HCT116 (cell line): ENCODE results near the gene PLB1.

Experiments used
- ATF3 ChIP-seq: IDR thresholded peaks from 2 replicates; pipeline ENCODE4 v1.6.1; 2012
- CEBPB ChIP-seq: IDR thresholded peaks from 2 replicates; pipeline ENCODE4 v1.6.1; 2012; ENCODE audit warnings: low read depth
- EZH2 ChIP-seq: fragments of 200-600 bp; sonication (generic); IDR thresholded peaks from 2 replicates; pipeline ENCODE4 v1.6.1; 2017; ENCODE audit warnings: antibody characterized with exemption, mixed run types
- EZH2phosphoT487 ChIP-seq: fragments of 200-600 bp; IDR thresholded peaks from 2 replicates; pipeline ENCODE4 v1.6.1; 2018; ENCODE audit warnings: antibody characterized with exemption, borderline replicate concordance
- JUND ChIP-seq: IDR thresholded peaks from 2 replicates; pipeline ENCODE4 v1.6.1; 2012
- POLR2A ChIP-seq: IDR thresholded peaks from 2 replicates; pipeline ENCODE4 v1.7.0; 2011; ENCODE audit warnings: borderline replicate concordance; ENCODE audit not compliant: insufficient read depth, insufficient read length; ENCODE audit errors: extremely low read depth
- POLR2AphosphoS5 ChIP-seq: IDR thresholded peaks from 2 replicates; pipeline ENCODE4 v1.6.1; 2011; ENCODE audit warnings: mild to moderate bottlenecking, low read depth, low read length, moderate library complexity
- REST ChIP-seq: IDR thresholded peaks from 2 replicates; pipeline ENCODE4 v1.6.1; 2012; ENCODE audit warnings: low read depth
- SP1 ChIP-seq: IDR thresholded peaks from 2 replicates; pipeline ENCODE4 v1.6.1; 2012; ENCODE audit warnings: low read depth
- SRF ChIP-seq: IDR thresholded peaks from 2 replicates; pipeline ENCODE4 v1.6.1; 2012; ENCODE audit warnings: low read depth
- TCF7L2 ChIP-seq: IDR thresholded peaks from 2 replicates; pipeline ENCODE4 v1.7.0; 2011; ENCODE audit warnings: borderline replicate concordance, inconsistent platforms; ENCODE audit not compliant: insufficient read depth, insufficient read length; ENCODE audit errors: extremely low read depth
- ZFX ChIP-seq: fragments of 450-650 bp; IDR thresholded peaks from 2 replicates; pipeline ENCODE4 v1.6.1; 2017
- TF ChIP-seq, protein P1 (sequence below), 3 experiments: fragments of 200-600 bp in 1 of 3; sonication (generic) in 1 of 3; IDR thresholded peaks in 2 of 3; conservative IDR thresholded peaks in 1 of 3; 2 replicates each; pipeline ENCODE4 v1.5.1; 2012 to 2017; ENCODE audit warnings: low read depth in 2 of 3, low read length in 2 of 3, antibody characterized with exemption in 1 of 3, borderline replicate concordance in 1 of 3, control low read depth in 1 of 3, mild to moderate bottlenecking in 1 of 3, mixed read lengths in 1 of 3, mixed run types in 1 of 3, moderate library complexity in 1 of 3; ENCODE audit not compliant: insufficient read depth in 1 of 3
- TF ChIP-seq, protein P2 (sequence below): IDR thresholded peaks from 2 replicates; pipeline ENCODE4 v1.6.1; 2012

- TF ChIP-seq EZH2phosphoT487 (no peak), POLR2AphosphoS5 (no peak), SP1 (no peak), EZH2 (no peak), ATF3 (no peak), TCF7L2 (no peak), POLR2A (no peak), CEBPB (no peak), SRF (no peak), ZFX (no peak), JUND (no peak), REST (no peak)
- TF ChIP-seq, protein P1, sequence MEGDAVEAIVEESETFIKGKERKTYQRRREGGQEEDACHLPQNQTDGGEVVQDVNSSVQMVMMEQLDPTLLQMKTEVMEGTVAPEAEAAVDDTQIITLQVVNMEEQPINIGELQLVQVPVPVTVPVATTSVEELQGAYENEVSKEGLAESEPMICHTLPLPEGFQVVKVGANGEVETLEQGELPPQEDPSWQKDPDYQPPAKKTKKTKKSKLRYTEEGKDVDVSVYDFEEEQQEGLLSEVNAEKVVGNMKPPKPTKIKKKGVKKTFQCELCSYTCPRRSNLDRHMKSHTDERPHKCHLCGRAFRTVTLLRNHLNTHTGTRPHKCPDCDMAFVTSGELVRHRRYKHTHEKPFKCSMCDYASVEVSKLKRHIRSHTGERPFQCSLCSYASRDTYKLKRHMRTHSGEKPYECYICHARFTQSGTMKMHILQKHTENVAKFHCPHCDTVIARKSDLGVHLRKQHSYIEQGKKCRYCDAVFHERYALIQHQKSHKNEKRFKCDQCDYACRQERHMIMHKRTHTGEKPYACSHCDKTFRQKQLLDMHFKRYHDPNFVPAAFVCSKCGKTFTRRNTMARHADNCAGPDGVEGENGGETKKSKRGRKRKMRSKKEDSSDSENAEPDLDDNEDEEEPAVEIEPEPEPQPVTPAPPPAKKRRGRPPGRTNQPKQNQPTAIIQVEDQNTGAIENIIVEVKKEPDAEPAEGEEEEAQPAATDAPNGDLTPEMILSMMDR (IDR thresholded peaks at IDR 0.05 in 2 of 3, conservative IDR thresholded peaks at IDR 0.05 in 1 of 3; ENCODE audit: borderline replicate concordance in 1 of 3, insufficient read depth in 1 of 3, low read depth in 2 of 3, low read length in 2 of 3), result no peak
- TF ChIP-seq, protein P2, sequence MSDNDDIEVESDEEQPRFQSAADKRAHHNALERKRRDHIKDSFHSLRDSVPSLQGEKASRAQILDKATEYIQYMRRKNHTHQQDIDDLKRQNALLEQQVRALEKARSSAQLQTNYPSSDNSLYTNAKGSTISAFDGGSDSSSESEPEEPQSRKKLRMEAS, result no peak
Observed at GRCh38 chr2:28449126-28449487, 46.8 kb upstream of the PLB1 start.
